PC-9 (cell line): ENCODE data around the gene IMMT.

ENCODE experiments used
- CTCF ChIP-seq: fragments of 200-600 bp; sonication (generic); conservative IDR thresholded peaks from 2 replicates; pipeline ENCODE4 v1.6.1; 2017; ENCODE audit warnings: mixed run types, antibody characterized with exemption, mild to moderate bottlenecking, moderate library complexity
- EZH2 ChIP-seq: fragments of 200-600 bp; sonication (generic); IDR thresholded peaks from 2 replicates; pipeline ENCODE4 v1.8.0; 2017; ENCODE audit warnings: antibody characterized with exemption, low read depth

GRCh38 chr2:86175828-86176227 lies 19.4 kb downstream of the IMMT start:
- TF ChIP-seq CTCF (no peak), EZH2 (no peak)
